ENCODE measurements around the gene USP35. TPM values are rescaled to one million over a fixed set of nuclear protein-coding genes. Genes with fewer than 3 reads are reported as not detected.
A peak's percentile ranks its signal among the peaks of the same experiment; 100 is the strongest.
"Not testable (repeated sequence)": the region's sequence is repeated elsewhere in the genome, so short reads cannot be mapped to it uniquely, and the experiment has no call there.

Gene USP35
- total RNA-seq, 2 experiments from 2014 or later, result 9.2 to 9.8 TPM

GRCh38 chr11:78227921-78228320 lies 39.2 kb downstream of the USP35 start:
- DNase-seq (no peak), ATAC-seq (no peak)
- intact Hi-C loops (cut with DNase I, micrococcal nuclease), result loop anchor here (1.0 to 5.0 kb wide), 5 partner anchors 40 to 337 kb away; partner anchors contain the start of genes GAB2 (in 1 of the 2), KCTD21 (in 1 of the 2) and USP35 (in 1 of the 2)
- H3K27ac Mint-ChIP-seq, result no peak overlapping the region
- POLR2A ChIA-PET, result interaction anchor here (0.7 kb wide), 1 partner anchor 17 kb away, joined by 5 read pairs; no protein-coding TSS in a partner anchor
- H3K4me1 Mint-ChIP-seq, result peaks cover 27% of the 10 kb centered on the region
- no peak overlapping the region for H3K4me3 Mint-ChIP-seq
- CTCF ChIA-PET, result interaction anchor here (0.6 to 1.7 kb wide), 14 partner anchors 12 to 337 kb away, joined by 3 to 12 read pairs (median 3); partner anchors contain the start of genes ALG8, GAB2, KCTD21 and USP35
- H3K36me3 Mint-ChIP-seq (ENCODE audit: low read depth), result no peaks in the 10 kb centered on the region
- H3K27me3 Mint-ChIP-seq, result no peaks in the 10 kb centered on the region
- no peaks in the 10 kb centered on the region for H3K9me3 Mint-ChIP-seq (ENCODE audit: low read depth)

GRCh38 chr11:78228467-78228866 lies 39.7 kb downstream of the USP35 start:
- no peak for DNase-seq
- Mint-ChIP-seq H3K36me3 (ENCODE audit: low read depth) (no peaks in the 10 kb centered on the region), H3K27me3 (no peaks in the 10 kb centered on the region), H3K27ac (no peak overlapping the region), H3K4me1 (peaks cover 26% of the 10 kb centered on the region), H3K4me3 (no peak overlapping the region), H3K9me3 (ENCODE audit: low read depth) (no peaks in the 10 kb centered on the region)
- ATAC-seq, result no peak
- POLR2A ChIA-PET, result no interaction called here
- CTCF ChIA-PET, result interaction anchor here (0.6 to 1.7 kb wide), 12 partner anchors 19 to 337 kb away, joined by 3 to 12 read pairs (median 3); partner anchors contain the start of genes ALG8, GAB2, KCTD21 and USP35
- intact Hi-C loops (cut with DNase I, micrococcal nuclease), result loop anchor here (1.0 to 5.0 kb wide), 4 partner anchors 189 to 336 kb away; partner anchors contain the start of gene GAB2 (in 1 of the 2)

GRCh38 chr11:78229106-78229505 lies 40.4 kb downstream of the USP35 start:
- no peaks in the 10 kb centered on the region for H3K27me3 Mint-ChIP-seq
- H3K27ac Mint-ChIP-seq, result no peak overlapping the region
- ChIA-PET CTCF (interaction anchor here (0.9 to 1.4 kb wide), 3 partner anchors 19 to 336 kb away, joined by 4 to 12 read pairs (median 4); no protein-coding TSS in a partner anchor), POLR2A (no interaction called here)
- DNase-seq, result no peak
- H3K4me3 Mint-ChIP-seq, result no peak overlapping the region
- intact Hi-C loops (cut with DNase I, micrococcal nuclease), result loop anchor here (2.0 to 5.0 kb wide), 3 partner anchors 188 to 336 kb away; partner anchors contain the start of gene GAB2 (in 1 of the 2)
- no peaks in the 10 kb centered on the region for H3K9me3 Mint-ChIP-seq (ENCODE audit: low read depth)
- peaks cover 23% of the 10 kb centered on the region for H3K4me1 Mint-ChIP-seq
- ATAC-seq, result no peak
- H3K36me3 Mint-ChIP-seq (ENCODE audit: low read depth), result no peaks in the 10 kb centered on the region

- no peak for DNase-seq
- Mint-ChIP-seq H3K36me3 (ENCODE audit: low read depth) (no peaks in the 10 kb centered on the region), H3K4me3 (no peak overlapping the region), H3K4me1 (peaks cover 18% of the 10 kb centered on the region), H3K9me3 (ENCODE audit: low read depth) (no peaks in the 10 kb centered on the region), H3K27ac (peak overlapping the region; percentile 11), H3K27me3 (no peaks in the 10 kb centered on the region)
- intact Hi-C loops (cut with DNase I, micrococcal nuclease), result loop anchor here in 1 of 2 experiments (2.0 kb wide), 1 partner anchor 58 kb away; no protein-coding TSS in a partner anchor
- ATAC-seq, result no peak
- POLR2A ChIA-PET, result no interaction called here
- CTCF ChIA-PET, result interaction anchor here (0.7 kb wide), 1 partner anchor 76 kb away, joined by 3 read pairs; no protein-coding TSS in a partner anchor
Observed at GRCh38 chr11:78230161-78230877, 41.6 kb downstream of the USP35 start.

GRCh38 chr11:78231962-78232501 lies 43.3 kb downstream of the USP35 start:
- Mint-ChIP-seq H3K9me3 (ENCODE audit: low read depth) (no peaks in the 10 kb centered on the region), H3K36me3 (ENCODE audit: low read depth) (no peaks in the 10 kb centered on the region), H3K27me3 (no peaks in the 10 kb centered on the region), H3K27ac (no peak overlapping the region), H3K4me1 (peaks cover 12% of the 10 kb centered on the region), H3K4me3 (no peak overlapping the region)
- CTCF ChIA-PET, result no interaction called here
- intact Hi-C loops (cut with DNase I, micrococcal nuclease), result loop anchor here in 1 of 2 experiments (2.0 kb wide), 1 partner anchor 57 kb away; no protein-coding TSS in a partner anchor
- no peak for DNase-seq
- POLR2A ChIA-PET, result no interaction called here
- ATAC-seq, result no peak

- CTCF ChIA-PET, result interaction anchor here (0.6 kb wide), 1 partner anchor 37 kb away, joined by 3 read pairs; no protein-coding TSS in a partner anchor
- H3K27me3 Mint-ChIP-seq; H3K9me3 Mint-ChIP-seq (ENCODE audit: low read depth); POLR2A ChIA-PET; H3K4me1 Mint-ChIP-seq; ATAC-seq; H3K27ac Mint-ChIP-seq; H3K4me3 Mint-ChIP-seq; DNase-seq; H3K36me3 Mint-ChIP-seq (ENCODE audit: low read depth); intact Hi-C loops (cut with DNase I, micrococcal nuclease): not testable (repeated sequence)
Observed at GRCh38 chr11:78233046-78233445, 44.3 kb downstream of the USP35 start.

- Mint-ChIP-seq H3K4me3 (no peak overlapping the region), H3K27me3 (no peaks in the 10 kb centered on the region), H3K36me3 (ENCODE audit: low read depth) (peaks cover 5% of the 10 kb centered on the region), H3K9me3 (ENCODE audit: low read depth) (peaks cover 4% of the 10 kb centered on the region), H3K27ac (no peak overlapping the region), H3K4me1 (peaks cover 5% of the 10 kb centered on the region)
- ATAC-seq, result no peak
- ChIA-PET POLR2A (no interaction called here), CTCF (no interaction called here)
- no peak for DNase-seq
- intact Hi-C loops (cut with DNase I, micrococcal nuclease), result no loop called here
Observed at GRCh38 chr11:78234006-78234405, 45.3 kb downstream of the USP35 start.

GRCh38 chr11:78237293-78238046 lies 48.8 kb downstream of the USP35 start:
- ATAC-seq (no peak), DNase-seq (no peak)
- ChIA-PET POLR2A (no interaction called here), CTCF (no interaction called here)
- peaks cover 2% of the 10 kb centered on the region for H3K27me3 Mint-ChIP-seq
- H3K9me3 Mint-ChIP-seq (ENCODE audit: low read depth), result peaks cover 19% of the 10 kb centered on the region
- H3K4me3 Mint-ChIP-seq, result no peak overlapping the region
- H3K36me3 Mint-ChIP-seq (ENCODE audit: low read depth), result peaks cover 12% of the 10 kb centered on the region
- H3K27ac Mint-ChIP-seq, result no peak overlapping the region
- no peaks in the 10 kb centered on the region for H3K4me1 Mint-ChIP-seq
- intact Hi-C loops (cut with DNase I, micrococcal nuclease), result no loop called here

- Mint-ChIP-seq H3K4me3 (no peak overlapping the region), H3K4me1 (peaks cover 7% of the 10 kb centered on the region), H3K36me3 (ENCODE audit: low read depth) (peaks cover 12% of the 10 kb centered on the region), H3K27me3 (peaks cover 2% of the 10 kb centered on the region), H3K9me3 (ENCODE audit: low read depth) (peaks cover 19% of the 10 kb centered on the region), H3K27ac (no peak overlapping the region)
- intact Hi-C loops (cut with DNase I, micrococcal nuclease), result no loop called here
- DNase-seq (no peak), ATAC-seq (no peak)
- POLR2A ChIA-PET, result interaction anchor here (0.6 kb wide), 1 partner anchor 218 kb away, joined by 6 read pairs; no protein-coding TSS in a partner anchor
- CTCF ChIA-PET, result interaction anchor here (0.9 to 1.1 kb wide), 2 partner anchors 12 to 157 kb away, joined by 3 read pairs; no protein-coding TSS in a partner anchor
Observed at GRCh38 chr11:78239781-78240180, 51.1 kb downstream of the USP35 start.

GRCh38 chr11:78241475-78241874 lies 52.8 kb downstream of the USP35 start:
- Mint-ChIP-seq H3K4me3 (no peak overlapping the region), H3K36me3 (ENCODE audit: low read depth) (peaks cover 12% of the 10 kb centered on the region), H3K9me3 (ENCODE audit: low read depth) (peaks cover 19% of the 10 kb centered on the region), H3K27me3 (peaks cover 2% of the 10 kb centered on the region), H3K4me1 (peaks cover 9% of the 10 kb centered on the region), H3K27ac (no peak overlapping the region)
- intact Hi-C loops (cut with DNase I, micrococcal nuclease), result no loop called here
- DNase-seq (no peak), ATAC-seq (no peak)
- POLR2A ChIA-PET, result no interaction called here
- CTCF ChIA-PET, result no interaction called here

GRCh38 chr11:78244080-78244479 lies 55.4 kb downstream of the USP35 start:
- Mint-ChIP-seq H3K36me3 (ENCODE audit: low read depth) (peaks cover 7% of the 10 kb centered on the region), H3K4me3 (no peak overlapping the region), H3K27ac (no peak overlapping the region), H3K9me3 (ENCODE audit: low read depth) (peaks cover 15% of the 10 kb centered on the region), H3K4me1 (peaks cover 12% of the 10 kb centered on the region), H3K27me3 (peaks cover 2% of the 10 kb centered on the region)
- ChIA-PET POLR2A (no interaction called here), CTCF (no interaction called here)
- DNase-seq, result no peak
- ATAC-seq, result no peak
- intact Hi-C loops (cut with DNase I, micrococcal nuclease), result no loop called here
